Measurements from ENCODE around the gene CDS2. TPM values are rescaled to one million over a fixed set of nuclear protein-coding genes. Genes with fewer than 3 reads are reported as not detected.

CDS2 gene
- polyA plus RNA-seq, 2 of the 4 experiments (the other 2 are of a cell fraction) = 44.0 to 106 TPM

DNA sequence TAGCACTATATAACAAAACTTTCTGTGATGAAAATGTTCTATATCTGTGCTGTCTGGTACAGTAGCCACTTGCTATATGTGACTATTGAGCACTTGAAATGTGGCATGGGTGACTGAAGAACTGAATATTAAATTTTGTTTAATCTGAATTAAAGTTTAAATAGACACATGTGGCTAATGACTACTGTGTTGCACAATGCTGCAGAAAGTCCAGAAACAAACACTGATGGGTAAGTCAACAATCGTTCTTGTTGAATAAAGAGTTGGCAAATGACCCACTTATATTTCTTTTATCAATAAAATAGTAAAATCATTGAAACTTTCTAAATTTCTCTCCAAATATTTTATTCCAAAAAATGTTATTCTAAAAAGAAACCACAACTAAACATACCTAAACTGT lies 108.2 kb downstream of the CDS2 start:
- no peak for DNase-seq (ENCODE audit: low read depth in 1 of 2, low spot score in 1 of 2)
- ChIA-PET CTCF (interaction anchor here (2.4 to 3.0 kb wide), 2 partner anchors 12 to 29 kb away, joined by 7 to 14 read pairs; no protein-coding TSS in a partner anchor), POLR2A (no interaction called here)
- H3K4me1 ChIP-seq = no peaks in the 10 kb centered on the region
- no peak for FAIRE-seq
- no peak overlapping the region for H3K4me3 ChIP-seq
- no peak overlapping the region for H3K4me2 ChIP-seq
- no peak overlapping the region for H3K27ac ChIP-seq
- H3K9me3 ChIP-seq = peaks cover 7% of the 10 kb centered on the region; the same call in 1 of the 3 replicates
- WGBS (ENCODE audit: missing lambda C conversion rate) = 1% methylated on average over 1 of the region's 1 CpG
- ATAC-seq = no peak
- TF ChIP-seq CEBPB (IDR thresholded peaks at IDR 0.05) (no peak), RFX5 (IDR thresholded peaks at IDR 0.05) (no peak), ZC3H11A (IDR thresholded peaks at IDR 0.05) (no peak), KDM5A (IDR thresholded peaks at IDR 0.05) (no peak), CHD4 (IDR thresholded peaks at IDR 0.05; ENCODE audit: borderline replicate concordance) (no peak), MYC (IDR thresholded peaks at IDR 0.05; ENCODE audit: borderline replicate concordance, low read length) (no peak)

Small RNAs within 50 kb of the gene (small RNA-seq; reads per million reads assigned to genes)
- 0 reads per million in 6 experiments for gene RF00019
- gene RF00568 = 0 to 0.16 (median 0) reads per million in 6 experiments
- 0 to 140 (median 2.7) reads per million in 6 experiments for gene RNA5SP474

Other genes with a start within 250 kb of the CDS2 start
- gene SLC23A2, start 125.5 kb upstream of the CDS2 start, polyA plus RNA-seq (2011; rRNA removed) = 47.8 and 64.4 TPM in 2 replicates
- 11.3 to 13.1 TPM (median 12.4 TPM) in 3 replicates for gene SLC23A2, start 125.5 kb upstream of the CDS2 start, polyA plus RNA-seq (2017; fragmentation: RNase III; extraction: RNeasy Plus Mini Kit Qiagen cat#74134 plus additional on column Dnase treatment)
- gene TMEM230, start 13.9 kb upstream of the CDS2 start, polyA plus RNA-seq (2011; rRNA removed) = 276 and 284 TPM in 2 replicates
- gene TMEM230, start 13.9 kb upstream of the CDS2 start, polyA plus RNA-seq (2017; fragmentation: RNase III; extraction: RNeasy Plus Mini Kit Qiagen cat#74134 plus additional on column Dnase treatment) = 99.9 to 106 TPM (median 105 TPM) in 3 replicates
- 388 and 450 TPM in 2 replicates for gene PCNA, start 7.0 kb upstream of the CDS2 start, polyA plus RNA-seq (2011; rRNA removed)
- 431 to 445 TPM (median 440 TPM) in 3 replicates for gene PCNA, start 7.0 kb upstream of the CDS2 start, polyA plus RNA-seq (2017; fragmentation: RNase III; extraction: RNeasy Plus Mini Kit Qiagen cat#74134 plus additional on column Dnase treatment)
- gene PROKR2, start 189.9 kb downstream of the CDS2 start, polyA plus RNA-seq (2011; rRNA removed) = not detected in 2 replicates
- not detected in 3 replicates for gene PROKR2, start 189.9 kb downstream of the CDS2 start, polyA plus RNA-seq (2017; fragmentation: RNase III; extraction: RNeasy Plus Mini Kit Qiagen cat#74134 plus additional on column Dnase treatment)